Esophagus muscularis mucosa (tissue), 4 donors: Measurements from ENCODE around the gene CACNG7. TPM values are rescaled to one million over a fixed set of nuclear protein-coding genes. Genes with fewer than 3 reads are reported as not detected.
A peak's percentile ranks its signal among the peaks of the same experiment; 100 is the strongest.

ENCODE experiments used
- DNase-seq: peaks from one replicate; pipeline ENCODE4 v3.0.0-alpha.2; 2017; ENCODE audit errors: extremely low spot score
- H3K27ac ChIP-seq, 4 donors: fragments of 200-600 bp; sonication (generic); replicated peaks in 1 of 4; 1 replicate in 3 of 4; 2 replicates in 1 of 4; pipeline ENCODE4 v1.5.1; 2016 to 2019; ENCODE audit warnings: mild to moderate bottlenecking in 1 of 4
- H3K27me3 ChIP-seq, 4 donors: fragments of 200-600 bp; sonication (generic); one replicate each; pipeline versions ENCODE4 v1.5.1 to v1.6.0; 2016 to 2019
- H3K36me3 ChIP-seq, 4 donors: fragments of 200-600 bp; sonication (generic); one replicate each; pipeline ENCODE4 v1.5.1; 2016 to 2019
- H3K4me1 ChIP-seq, 4 donors: fragments of 200-600 bp; sonication (generic); one replicate each; pipeline ENCODE4 v1.5.1; 2016 to 2019
- H3K4me3 ChIP-seq, 4 donors: fragments of 200-600 bp; sonication (generic); 1 replicate in 2 of 4; 2 replicates in 2 of 4; pipeline ENCODE4 v1.5.1; 2016 to 2019; ENCODE audit warnings: mild to moderate bottlenecking in 4 of 4, moderate library complexity in 1 of 4
- H3K9me3 ChIP-seq, 4 donors: fragments of 200-600 bp; sonication (generic); 1 replicate in 3 of 4; 2 replicates in 1 of 4; pipeline ENCODE4 v1.5.1; 2016 to 2019
- CTCF ChIP-seq, 3 experiments: fragments of 200-600 bp in 2 of 3; fragments of 450-650 bp in 1 of 3; sonication (generic) in 2 of 3; IDR thresholded peaks; one replicate each; pipeline ENCODE4 v1.5.1; 2017 to 2019; ENCODE audit warnings: antibody characterized with exemption in 3 of 3, mild to moderate bottlenecking in 2 of 3, moderate library complexity in 1 of 3
- EP300 ChIP-seq: sonication (generic); formaldehyde crosslinking; IDR thresholded peaks from one replicate; pipeline ENCODE4 v1.6.1; 2017; ENCODE audit warnings: antibody characterized with exemption
- POLR2A ChIP-seq: fragments of 450-650 bp; IDR thresholded peaks from one replicate; pipeline ENCODE4 v1.6.1; 2017; ENCODE audit warnings: antibody characterized with exemption, moderate library complexity, mild to moderate bottlenecking, low read depth
- POLR2AphosphoS5 ChIP-seq, 2 donors: sonication (generic); formaldehyde crosslinking; IDR thresholded peaks; one replicate each; pipeline ENCODE4 v1.6.1; 2017; ENCODE audit warnings: antibody characterized with exemption in 2 of 2
- WGBS: methylation state at CpG from one replicate; pipeline ENCODE4 v1.1.5; 2018; 5-methylcytosine and 5-hydroxymethylcytosine counted together
- intact Hi-C: fragments of 100-400 bp; cut with DNase I; formaldehyde crosslinking; loops from one replicate; pipeline ENCODE4 v1.15.1; 2023
- total RNA-seq, 4 donors: library from RNA; depleted of rRNA; stranded (reverse); fragments of >200 nt; gene quantifications; one replicate each; pipeline versions ENCODE4 v1.1.0 to v1.2.1, GENCODE V29; 2016

Gene CACNG7
- total RNA-seq, 4 donors from 2014 or later, result under 0.01 to 1.2 TPM; not detected in 2

DNA sequence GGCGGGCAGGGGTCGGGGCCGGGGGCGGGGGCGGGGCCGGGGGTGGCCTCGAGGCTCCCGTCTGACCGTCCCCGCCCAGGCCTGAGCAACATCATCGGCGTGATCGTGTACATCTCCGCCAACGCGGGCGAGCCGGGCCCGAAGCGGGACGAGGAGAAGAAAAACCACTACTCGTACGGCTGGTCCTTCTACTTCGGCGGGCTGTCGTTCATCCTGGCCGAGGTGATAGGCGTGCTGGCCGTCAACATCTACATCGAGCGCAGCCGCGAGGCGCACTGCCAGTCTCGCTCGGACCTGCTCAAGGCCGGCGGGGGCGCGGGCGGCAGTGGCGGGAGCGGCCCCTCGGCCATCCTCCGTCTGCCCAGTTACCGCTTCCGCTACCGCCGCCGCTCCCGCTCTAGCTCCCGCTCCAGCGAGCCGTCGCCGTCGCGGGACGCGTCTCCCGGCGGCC, 72.9 kb downstream of the CACNG7 start:
- peak overlapping the region in 1 of 4 donors; percentile 27 for H3K27ac ChIP-seq
- no peak for DNase-seq
- intact Hi-C loops, result no loop called here
- peaks cover 0 to 90% (median 45%) of the 10 kb centered on the region in 4 donors for H3K27me3 ChIP-seq
- TF ChIP-seq POLR2AphosphoS5 (IDR thresholded peaks at IDR 0.05) (no peak), POLR2A (no peak), CTCF (IDR thresholded peaks at IDR 0.05) (no peak), EP300 (no peak)
- H3K4me3 ChIP-seq, result peak overlapping the region; percentile 35 to 52 (median 40)
- 3% methylated on average over 10 of the region's 62 CpGs for WGBS
- H3K36me3 ChIP-seq, result no peaks in the 10 kb centered on the region
- no peaks in the 10 kb centered on the region for H3K9me3 ChIP-seq
- H3K4me1 ChIP-seq, result peaks cover 19 to 50% (median 39%) of the 10 kb centered on the region in 4 donors

GRCh38 chr19:53982611-53983010, 73.5 kb downstream of the CACNG7 start:
- TF ChIP-seq POLR2A (no peak), EP300 (no peak), CTCF (IDR thresholded peaks at IDR 0.05) (no peak), POLR2AphosphoS5 (IDR thresholded peaks at IDR 0.05) (no peak)
- peaks cover 19 to 46% (median 38%) of the 10 kb centered on the region in 4 donors for H3K4me1 ChIP-seq
- peaks cover 0 to 90% (median 44%) of the 10 kb centered on the region in 4 donors for H3K27me3 ChIP-seq
- H3K4me3 ChIP-seq, result peak overlapping the region; percentile 19 to 52 (median 38)
- H3K27ac ChIP-seq, result no peak overlapping the region
- no peak for DNase-seq
- no CpG with 5 or more reads among the region's 61 CpGs for WGBS
- no peaks in the 10 kb centered on the region for H3K36me3 ChIP-seq
- intact Hi-C loops, result no loop called here
- no peaks in the 10 kb centered on the region for H3K9me3 ChIP-seq

- H3K9me3 ChIP-seq, result no peaks in the 10 kb centered on the region
- no peak for DNase-seq
- 79% methylated on average over 24 of the region's 24 CpGs for WGBS
- H3K4me1 ChIP-seq, result peaks cover 9 to 35% (median 28%) of the 10 kb centered on the region in 4 donors
- intact Hi-C loops, result no loop called here
- H3K27ac ChIP-seq, result no peak overlapping the region
- H3K4me3 ChIP-seq, result no peak overlapping the region
- TF ChIP-seq EP300 (no peak), POLR2AphosphoS5 (IDR thresholded peaks at IDR 0.05) (no peak), POLR2A (no peak), CTCF (IDR thresholded peaks at IDR 0.05) (no peak)
- H3K27me3 ChIP-seq, result peaks cover 0 to 90% (median 35%) of the 10 kb centered on the region in 4 donors
- H3K36me3 ChIP-seq, result no peaks in the 10 kb centered on the region
Observed at GRCh38 chr19:53983457-53984289, 74.6 kb downstream of the CACNG7 start.

DNA sequence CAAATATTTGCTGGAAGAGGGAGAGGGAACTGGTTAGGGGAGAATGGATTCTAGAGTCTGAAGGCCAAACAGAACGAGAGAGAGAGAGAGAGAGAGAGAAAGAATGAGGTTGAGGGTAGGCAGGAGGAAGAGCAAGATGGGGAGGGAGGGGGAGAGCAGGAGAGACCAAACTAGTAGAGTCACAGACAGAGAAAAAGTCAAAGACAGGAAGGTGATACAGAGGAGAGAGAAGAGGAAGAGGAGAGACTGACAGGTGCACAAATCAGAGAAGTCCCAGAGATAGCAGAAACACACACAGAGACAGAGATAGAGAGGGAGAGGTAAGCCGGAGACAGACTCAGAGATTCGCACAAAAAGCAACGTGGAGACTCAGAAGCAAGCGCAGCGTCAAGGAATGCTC, 76.8 kb downstream of the CACNG7 start:
- no peaks in the 10 kb centered on the region for H3K9me3 ChIP-seq
- H3K27ac ChIP-seq, result no peak overlapping the region
- no peaks in the 10 kb centered on the region for H3K36me3 ChIP-seq
- no peak for DNase-seq
- peaks cover 4 to 28% (median 17%) of the 10 kb centered on the region in 4 donors for H3K4me1 ChIP-seq
- peaks cover 0 to 79% (median 18%) of the 10 kb centered on the region in 4 donors for H3K27me3 ChIP-seq
- H3K4me3 ChIP-seq, result no peak overlapping the region
- 78% methylated on average over 6 of the region's 6 CpGs for WGBS
- TF ChIP-seq POLR2AphosphoS5 (IDR thresholded peaks at IDR 0.05) (no peak), POLR2A (no peak), CTCF (IDR thresholded peaks at IDR 0.05) (no peak), EP300 (no peak)
- intact Hi-C loops, result no loop called here
